Gastroesophageal sphincter (tissue), 3 donors: ENCODE results near the gene POFUT2.

Experiments used
- CTCF ChIP-seq, 4 experiments: fragments of 200-600 bp in 2 of 4; fragments of 450-650 bp in 2 of 4; sonication (generic) in 1 of 4; IDR thresholded peaks; one replicate each; pipeline ENCODE4 v1.5.1; 2017 to 2019; ENCODE audit warnings: antibody characterized with exemption in 4 of 4, mild to moderate bottlenecking in 2 of 4, moderate library complexity in 2 of 4
- POLR2A ChIP-seq, 2 donors: fragments of 450-650 bp; IDR thresholded peaks; one replicate each; pipeline ENCODE4 v1.6.1; 2017; ENCODE audit warnings: antibody characterized with exemption in 2 of 2, mild to moderate bottlenecking in 2 of 2, moderate library complexity in 1 of 2
- POLR2AphosphoS5 ChIP-seq: sonication (generic); formaldehyde crosslinking; IDR thresholded peaks from one replicate; pipeline ENCODE4 v1.6.1; 2017; ENCODE audit warnings: antibody characterized with exemption

- TF ChIP-seq CTCF (IDR thresholded peaks at IDR 0.05) (no peak), POLR2AphosphoS5 (no peak), POLR2A (IDR thresholded peaks at IDR 0.05) (no peak)
These were observed 32.2 kb downstream of the POFUT2 start for GRCh38 chr21:45255381-45256020.
